SJSA1 (cell line): ENCODE measurements around the gene ARF5. TPM values are rescaled to one million over a fixed set of nuclear protein-coding genes. Genes with fewer than 3 reads are reported as not detected.

Experiments
- DNase-seq, 2 experiments: peaks; one replicate each; pipeline ENCODE4 v3.0.0-alpha.2; 2015 to 2020; ENCODE audit warnings: low spot score in 2 of 2, low read depth in 1 of 2
- H3K27ac ChIP-seq: fragments of 250-450 bp; sonication (Bioruptor Pico); 2 replicates; pipeline ENCODE4 v1.5.1; 2020; ENCODE audit warnings: mild to moderate bottlenecking, moderate library complexity
- H3K27me3 ChIP-seq: fragments of 250-450 bp; sonication (Bioruptor Pico); replicated peaks from 2 replicates; pipeline ENCODE4 v1.5.1; 2020; ENCODE audit warnings: mild to moderate bottlenecking, moderate library complexity
- H3K36me3 ChIP-seq: fragments of 250-450 bp; sonication (Bioruptor Pico); 2 replicates; pipeline ENCODE4 v1.5.1; 2020; ENCODE audit warnings: mild to moderate bottlenecking
- H3K4me1 ChIP-seq: fragments of 250-450 bp; sonication (Bioruptor Pico); replicated peaks from 2 replicates; pipeline ENCODE4 v1.6.1; 2021; ENCODE audit warnings: mild to moderate bottlenecking
- H3K4me3 ChIP-seq: fragments of 250-450 bp; sonication (Bioruptor Pico); 2 replicates; pipeline ENCODE4 v1.5.1; 2020; ENCODE audit warnings: mild to moderate bottlenecking
- H3K9me3 ChIP-seq: fragments of 250-450 bp; sonication (Bioruptor Pico); replicated peaks from 2 replicates; pipeline ENCODE4 v1.5.1; 2020; ENCODE audit warnings: mild to moderate bottlenecking
- total RNA-seq: library from RNA; depleted of rRNA; stranded (reverse); fragments of >200 nt; shearing (Covaris generic); gene quantifications from 2 replicates; pipeline ENCODE4 v1.2.3, GENCODE V29; 2014

The ARF5 gene
- total RNA-seq, 1 experiment from 2014 or later = 154 TPM

DNA sequence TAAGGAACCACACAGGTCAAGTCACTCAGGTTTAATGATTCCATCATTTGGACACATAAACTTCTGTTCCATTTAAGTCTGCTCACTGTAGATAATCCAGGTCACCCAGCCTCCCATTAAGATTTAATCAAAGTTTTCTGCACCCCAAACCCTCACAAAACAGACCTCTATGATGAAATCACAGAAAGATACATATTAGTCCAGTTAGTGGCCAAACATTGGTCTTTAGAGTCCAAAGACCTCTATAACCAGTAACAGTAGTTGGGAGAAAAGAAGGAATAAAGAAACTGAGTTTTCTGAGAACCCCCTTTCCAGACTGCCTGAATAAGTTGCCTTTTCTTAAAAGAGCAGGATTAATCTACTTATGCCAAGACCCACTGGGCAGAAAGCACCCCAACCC lies 7.6 kb upstream of the ARF5 start:
- peaks cover 20% of the 10 kb centered on the region for H3K4me1 ChIP-seq
- H3K4me3 ChIP-seq = no peak overlapping the region
- 0 out of 2 replicates have a peak, but pooled peaks cover 2% of the 10 kb centered on the region for H3K9me3 ChIP-seq
- H3K27ac ChIP-seq = no peak overlapping the region
- peaks cover 64% of the 10 kb centered on the region for H3K36me3 ChIP-seq
- no peaks in the 10 kb centered on the region for H3K27me3 ChIP-seq
- no peak for DNase-seq

DNA sequence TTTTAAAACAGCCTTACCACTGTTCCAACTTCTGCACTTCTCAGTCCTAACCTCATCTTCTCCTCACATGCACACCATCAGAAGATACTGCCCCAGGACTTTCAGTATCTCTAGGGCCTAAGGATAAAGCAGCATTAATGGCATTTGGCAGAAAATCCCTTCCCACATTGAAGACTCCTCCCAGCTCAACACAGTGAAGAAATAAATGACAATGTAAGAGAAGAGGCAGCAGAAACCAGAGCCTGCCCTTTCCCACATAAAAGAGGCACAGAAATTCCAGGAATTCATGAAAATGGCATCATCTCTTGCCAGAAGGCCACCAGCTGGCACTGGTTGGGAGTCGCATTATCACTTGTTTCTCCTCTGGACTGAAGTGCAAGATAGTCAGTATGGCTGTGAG lies 6.5 kb upstream of the ARF5 start:
- Histone ChIP-seq H3K9me3 (0 out of 2 replicates have a peak, but pooled peaks cover 3% of the 10 kb centered on the region), H3K27me3 (no peaks in the 10 kb centered on the region), H3K36me3 (peaks cover 64% of the 10 kb centered on the region), H3K4me1 (peaks cover 23% of the 10 kb centered on the region), H3K27ac (no peak overlapping the region), H3K4me3 (no peak overlapping the region)
- peak in 1 of 2 experiments; percentile 19 for DNase-seq

DNA sequence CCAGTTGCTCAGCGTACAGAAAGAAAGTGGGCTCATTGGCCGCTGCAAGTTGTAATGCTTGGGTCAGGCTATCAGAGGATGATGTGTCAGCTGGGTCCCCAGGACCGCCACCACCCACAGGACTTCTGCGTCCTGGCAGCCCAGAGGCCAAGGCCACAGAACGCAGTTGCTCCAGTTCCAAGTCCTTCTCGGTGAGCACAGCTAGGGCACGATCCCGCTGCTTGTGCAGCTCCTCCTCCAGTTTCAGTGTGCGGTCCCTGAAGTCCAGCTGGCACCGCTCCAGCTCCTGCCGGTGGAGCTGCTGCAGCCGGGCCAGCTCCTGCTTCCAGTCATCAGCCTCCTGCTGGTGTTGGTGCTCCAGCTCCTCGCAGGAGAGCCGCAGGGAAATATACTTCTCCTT lies 5.8 kb upstream of the ARF5 start:
- Histone ChIP-seq H3K27me3 (no peaks in the 10 kb centered on the region), H3K27ac (no peak overlapping the region), H3K4me3 (no peak overlapping the region), H3K36me3 (peaks cover 64% of the 10 kb centered on the region), H3K9me3 (0 out of 2 replicates have a peak, but pooled peaks cover 3% of the 10 kb centered on the region), H3K4me1 (peaks cover 23% of the 10 kb centered on the region)
- DNase-seq = no peak

DNA sequence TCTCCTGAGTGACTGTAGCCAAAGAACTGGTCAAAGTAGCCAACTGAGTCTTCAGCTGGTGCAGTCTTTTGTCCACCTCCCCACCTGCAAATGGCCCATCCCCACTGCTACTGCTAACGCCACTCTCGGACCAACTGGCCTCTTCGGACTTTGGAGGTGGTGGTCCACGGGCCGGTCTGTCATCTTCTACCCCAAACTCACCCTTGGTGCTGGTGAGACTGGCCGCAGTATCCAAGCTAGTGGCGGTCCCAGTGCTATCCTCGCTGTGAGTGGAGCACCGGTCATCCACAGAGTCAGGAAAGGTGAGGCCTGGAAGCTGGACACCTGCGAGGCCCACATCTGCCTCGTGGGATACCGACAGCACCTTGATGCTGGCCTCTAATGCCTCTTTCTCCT lies 3.6 kb upstream of the ARF5 start:
- Histone ChIP-seq H3K4me3 (peak overlapping the region; percentile 88), H3K27ac (no peak overlapping the region), H3K4me1 (peaks cover 31% of the 10 kb centered on the region), H3K36me3 (peaks cover 57% of the 10 kb centered on the region), H3K27me3 (no peaks in the 10 kb centered on the region), H3K9me3 (0 out of 2 replicates have a peak, but pooled peaks cover 3% of the 10 kb centered on the region)
- no peak for DNase-seq

DNA sequence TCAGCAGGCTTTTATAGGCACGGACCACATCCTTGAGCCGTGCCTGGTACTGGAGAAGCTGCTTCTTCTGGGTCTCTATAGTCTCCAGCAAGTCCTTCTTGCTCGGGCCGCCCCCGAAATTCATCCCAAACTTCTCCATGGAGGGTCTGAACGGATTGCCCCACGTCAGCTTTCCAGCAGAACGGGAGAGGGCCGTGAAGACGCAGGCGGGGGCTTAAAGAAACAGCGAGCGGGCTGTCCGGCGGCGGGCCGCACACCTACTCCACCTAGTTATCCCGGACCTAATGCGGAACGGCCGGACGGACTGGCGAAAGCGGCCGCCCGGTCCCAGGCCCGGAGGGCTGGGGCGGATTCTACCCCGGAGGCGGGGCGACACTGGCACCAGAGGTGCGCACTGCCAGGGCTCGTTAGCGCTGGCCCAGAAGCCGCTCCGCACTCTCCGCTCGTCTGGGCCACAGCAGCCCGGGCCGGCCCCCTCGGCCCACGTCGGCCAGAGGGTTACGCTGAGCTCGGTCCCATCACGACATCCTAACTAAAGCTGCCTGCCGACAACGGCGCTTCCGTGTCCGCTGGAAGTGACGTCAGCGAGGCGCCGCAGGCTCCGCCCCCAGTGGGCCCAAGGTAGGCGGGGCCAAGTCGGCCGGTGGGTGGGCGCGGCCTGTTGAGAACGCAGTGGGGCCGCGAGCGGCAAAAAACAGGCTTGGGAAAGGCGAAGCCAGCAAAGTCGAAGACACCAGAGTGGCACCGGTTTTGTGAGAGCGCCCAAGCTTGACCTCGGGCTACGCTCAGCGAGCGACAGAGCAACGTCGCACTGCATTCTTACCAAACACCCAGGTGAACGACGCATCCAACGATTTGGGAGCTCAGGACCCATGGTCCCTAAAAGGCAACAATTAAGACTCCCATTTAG lies 2.9 kb upstream of the ARF5 start, which contains the start of gene GCC1:
GCC1 (minus strand) TSS at position 553 of the 910 bp plus-strand sequence; CDS start at position 139, 414 bp downstream.
- Histone ChIP-seq H3K4me1 (peaks cover 31% of the 10 kb centered on the region), H3K27me3 (no peaks in the 10 kb centered on the region), H3K36me3 (peaks cover 55% of the 10 kb centered on the region), H3K4me3 (peak within 1 kb of the TSS; percentile 88), H3K9me3 (0 out of 2 replicates have a peak, but pooled peaks cover 3% of the 10 kb centered on the region), H3K27ac (peak within 1 kb of the TSS; percentile 65)
- peak; percentile 81 to 89 for DNase-seq

DNA sequence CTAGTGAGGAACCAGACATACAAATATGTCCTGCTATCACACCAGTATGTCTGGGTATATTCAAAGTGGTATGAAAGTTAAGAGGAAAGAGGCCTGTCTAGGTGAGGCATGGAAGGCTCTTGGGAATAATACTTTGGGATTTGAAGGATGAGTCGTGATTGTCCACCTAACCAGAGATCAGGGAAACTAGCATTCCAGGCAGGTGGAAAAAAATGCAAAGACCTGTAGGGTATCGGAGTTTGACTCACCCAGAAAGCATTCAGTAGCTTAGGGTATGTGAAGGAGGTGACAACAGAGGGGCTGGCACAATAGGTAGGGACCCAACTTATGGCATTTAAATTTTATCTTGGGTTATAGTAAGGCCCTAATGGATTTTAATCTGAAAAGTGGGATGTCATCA lies 1.9 kb upstream of the ARF5 start:
- no peak overlapping the region for H3K27ac ChIP-seq
- no peaks in the 10 kb centered on the region for H3K27me3 ChIP-seq
- H3K36me3 ChIP-seq = peaks cover 54% of the 10 kb centered on the region
- DNase-seq = no peak
- H3K4me3 ChIP-seq = no peak overlapping the region
- 0 out of 2 replicates have a peak, but pooled peaks cover 3% of the 10 kb centered on the region for H3K9me3 ChIP-seq
- H3K4me1 ChIP-seq = peaks cover 31% of the 10 kb centered on the region

DNA sequence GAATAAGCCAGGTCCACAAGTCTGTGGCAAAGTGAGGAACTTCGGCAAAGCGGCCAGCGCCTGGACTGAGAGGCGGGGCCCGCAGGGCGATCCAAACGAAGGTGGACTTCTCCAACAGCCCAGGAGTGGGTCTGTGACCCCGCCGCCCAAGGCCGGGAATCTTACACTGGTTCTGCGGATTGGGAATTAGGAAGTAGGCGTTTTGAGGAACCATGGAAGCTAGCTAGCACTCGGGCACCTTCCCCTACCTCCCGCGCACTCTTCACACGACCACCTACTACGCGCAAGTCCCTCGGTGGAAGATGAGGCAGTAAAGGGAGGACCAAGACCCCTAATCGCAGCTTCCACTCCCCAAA lies 570 bp upstream of the ARF5 start:
- Histone ChIP-seq H3K27me3 (no peaks in the 10 kb centered on the region), H3K9me3 (0 out of 2 replicates have a peak, but pooled peaks cover 3% of the 10 kb centered on the region), H3K4me3 (peak overlapping the region; percentile 92), H3K4me1 (peaks cover 31% of the 10 kb centered on the region), H3K27ac (no peak overlapping the region), H3K36me3 (peaks cover 41% of the 10 kb centered on the region)
- DNase-seq = no peak

DNA sequence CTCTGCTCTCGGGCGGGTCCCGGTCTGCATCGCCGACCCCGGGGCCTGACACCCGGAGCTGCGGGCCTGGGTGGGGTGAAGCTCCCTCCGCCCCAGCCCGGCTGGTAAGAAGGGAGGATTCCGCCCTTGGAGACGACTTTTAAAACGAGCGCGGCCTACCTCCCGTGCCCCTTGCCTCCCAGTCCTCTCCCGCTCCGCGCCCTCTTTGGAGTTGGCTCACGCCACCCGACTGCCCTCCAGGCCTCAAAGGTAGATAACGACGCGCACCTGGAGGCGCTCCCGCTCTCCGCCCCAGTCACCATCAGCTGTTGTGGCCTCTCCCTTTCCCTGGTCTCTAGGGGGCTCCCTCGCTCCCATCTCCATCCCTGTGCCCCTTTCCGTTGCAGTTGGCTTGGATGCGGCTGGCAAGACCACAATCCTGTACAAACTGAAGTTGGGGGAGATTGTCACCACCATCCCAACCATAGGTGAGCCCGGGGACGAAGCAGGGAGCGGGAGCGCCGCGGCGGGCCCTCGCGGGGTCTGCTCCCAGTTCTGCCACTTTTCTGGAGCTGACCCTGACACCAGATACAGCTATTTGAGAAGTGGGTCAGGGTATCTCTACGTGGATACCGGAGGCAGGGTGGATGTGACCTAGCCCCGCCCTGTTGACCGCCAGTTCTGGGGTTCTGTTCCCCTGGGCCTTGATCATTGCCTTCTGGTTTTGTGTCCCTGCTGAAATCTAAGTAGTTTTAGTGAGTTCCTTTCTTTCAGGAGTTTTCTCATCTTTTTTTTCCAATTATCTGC lies 679 bp downstream of the ARF5 start:
- peak; percentile 70 to 75 for DNase-seq
- Histone ChIP-seq H3K9me3 (0 out of 2 replicates have a peak, but pooled peaks cover 3% of the 10 kb centered on the region), H3K27me3 (no peaks in the 10 kb centered on the region), H3K4me1 (peaks cover 27% of the 10 kb centered on the region), H3K27ac (peak overlapping the region; percentile 52), H3K4me3 (peak overlapping the region; percentile 92), H3K36me3 (peaks cover 30% of the 10 kb centered on the region)

DNA sequence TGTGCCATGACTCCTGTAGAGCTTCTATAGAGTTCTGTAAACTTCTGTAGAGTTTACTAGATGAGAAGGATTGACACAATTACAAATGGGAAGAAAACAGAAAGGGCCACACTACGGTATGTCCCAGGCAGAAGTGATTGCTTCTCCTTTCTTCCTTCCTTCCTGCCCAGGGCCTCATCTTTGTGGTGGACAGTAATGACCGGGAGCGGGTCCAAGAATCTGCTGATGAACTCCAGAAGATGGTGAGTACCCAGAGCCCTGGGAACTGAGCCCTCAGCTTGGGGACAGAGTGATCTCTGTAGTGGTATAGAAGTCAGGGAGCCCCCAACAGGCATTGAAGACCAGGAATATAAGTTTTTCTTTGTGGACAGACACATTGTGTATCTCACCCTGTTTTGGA lies 1.7 kb downstream of the ARF5 start:
- peaks cover 27% of the 10 kb centered on the region for H3K36me3 ChIP-seq
- no peak for DNase-seq
- peaks cover 17% of the 10 kb centered on the region for H3K4me1 ChIP-seq
- H3K4me3 ChIP-seq = no peak overlapping the region
- no peak overlapping the region for H3K27ac ChIP-seq
- 0 out of 2 replicates have a peak, but pooled peaks cover 3% of the 10 kb centered on the region for H3K9me3 ChIP-seq
- no peaks in the 10 kb centered on the region for H3K27me3 ChIP-seq

DNA sequence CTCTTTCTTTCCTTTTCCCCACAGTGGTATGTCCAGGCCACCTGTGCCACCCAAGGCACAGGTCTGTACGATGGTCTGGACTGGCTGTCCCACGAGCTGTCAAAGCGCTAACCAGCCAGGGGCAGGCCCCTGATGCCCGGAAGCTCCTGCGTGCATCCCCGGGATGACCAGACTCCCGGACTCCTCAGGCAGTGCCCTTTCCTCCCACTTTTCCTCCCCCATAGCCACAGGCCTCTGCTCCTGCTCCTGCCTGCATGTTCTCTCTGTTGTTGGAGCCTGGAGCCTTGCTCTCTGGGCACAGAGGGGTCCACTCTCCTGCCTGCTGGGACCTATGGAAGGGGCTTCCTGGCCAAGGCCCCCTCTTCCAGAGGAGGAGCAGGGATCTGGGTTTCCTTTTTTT lies 3.0 kb downstream of the ARF5 start:
- Histone ChIP-seq H3K4me1 (peaks cover 12% of the 10 kb centered on the region), H3K4me3 (no peak overlapping the region), H3K27ac (no peak overlapping the region), H3K27me3 (0 out of 2 replicates have a peak, but pooled peaks cover 2% of the 10 kb centered on the region), H3K36me3 (peaks cover 21% of the 10 kb centered on the region), H3K9me3 (no peaks in the 10 kb centered on the region)
- no peak for DNase-seq

DNA sequence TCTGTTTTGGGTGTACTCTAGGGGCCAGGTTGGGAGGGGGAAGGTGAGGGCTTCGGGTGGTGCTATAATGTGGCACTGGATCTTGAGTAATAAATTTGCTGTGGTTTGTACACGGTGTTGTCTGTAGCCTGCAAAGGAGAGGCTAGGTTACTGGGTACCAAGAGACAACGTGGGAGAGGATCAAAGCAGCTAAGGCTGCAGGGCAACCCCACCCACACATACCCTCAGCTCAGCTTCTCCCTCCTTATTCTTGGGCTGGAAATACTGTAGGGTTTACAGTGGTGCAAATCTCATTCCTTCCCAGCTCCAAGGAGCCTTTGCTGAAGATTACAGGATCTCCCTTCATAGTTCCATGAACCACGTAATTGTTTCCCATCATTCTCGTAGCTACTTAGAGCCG lies 3.4 kb downstream of the ARF5 start:
- peaks cover 21% of the 10 kb centered on the region for H3K36me3 ChIP-seq
- H3K9me3 ChIP-seq = no peaks in the 10 kb centered on the region

DNA sequence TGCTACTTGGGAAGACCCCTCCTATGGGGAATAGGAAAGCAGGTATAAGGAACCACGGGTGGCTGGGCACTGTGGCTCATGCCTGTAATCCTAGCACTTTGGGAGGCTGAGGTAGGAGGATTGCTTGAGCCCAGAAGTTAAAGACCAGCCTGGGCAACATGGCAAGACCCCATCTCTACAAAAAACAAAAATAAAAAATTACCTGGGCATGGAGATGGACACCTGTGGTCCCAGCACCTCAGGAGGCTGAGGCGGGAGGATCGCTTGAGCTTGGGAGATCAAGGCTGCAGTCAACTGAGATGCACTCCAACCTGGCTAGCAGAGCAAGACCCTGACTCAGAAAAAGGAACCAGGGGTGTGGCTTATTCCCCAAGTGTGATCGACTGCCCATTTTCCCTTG lies 4.3 kb downstream of the ARF5 start:
- Histone ChIP-seq H3K36me3 (peaks cover 21% of the 10 kb centered on the region), H3K27ac (no peak overlapping the region), H3K4me1 (peaks cover 11% of the 10 kb centered on the region), H3K4me3 (no peak overlapping the region), H3K9me3 (0 out of 2 replicates have a peak, but pooled peaks cover 3% of the 10 kb centered on the region), H3K27me3 (0 out of 2 replicates have a peak, but pooled peaks cover 8% of the 10 kb centered on the region)
- no peak for DNase-seq

More for the DNA sequence above, 3.4 kb downstream of the ARF5 start:
- H3K4me1 ChIP-seq = peaks cover 12% of the 10 kb centered on the region
- no peak overlapping the region for H3K4me3 ChIP-seq
- DNase-seq = no peak
- 0 out of 2 replicates have a peak, but pooled peaks cover 2% of the 10 kb centered on the region for H3K27me3 ChIP-seq
- H3K27ac ChIP-seq = no peak overlapping the region

DNA sequence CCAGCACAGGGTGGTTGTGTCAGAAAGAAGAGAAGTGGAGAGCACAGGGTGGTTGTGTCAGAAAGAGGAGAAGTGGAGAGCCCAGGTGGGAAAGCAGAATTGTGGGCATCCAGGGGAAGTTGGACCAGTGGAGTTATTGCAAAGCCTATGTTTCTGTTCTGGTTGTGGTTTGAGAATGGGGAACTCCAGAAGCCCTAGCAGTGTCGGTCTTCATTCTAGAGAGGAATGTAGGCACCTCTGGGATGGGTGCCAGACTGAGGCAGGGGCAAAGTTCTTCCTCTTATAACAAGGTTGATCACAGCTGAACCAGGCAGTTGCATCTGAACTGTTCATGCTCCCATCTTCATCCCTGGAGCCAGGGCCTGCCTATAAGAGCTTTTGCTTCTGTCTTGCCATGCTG lies 6.3 kb downstream of the ARF5 start:
- Histone ChIP-seq H3K9me3 (0 out of 2 replicates have a peak, but pooled peaks cover 3% of the 10 kb centered on the region), H3K27ac (no peak overlapping the region), H3K36me3 (peaks cover 16% of the 10 kb centered on the region), H3K27me3 (0 out of 2 replicates have a peak, but pooled peaks cover 8% of the 10 kb centered on the region), H3K4me3 (no peak overlapping the region), H3K4me1 (no peaks in the 10 kb centered on the region; the same call in 1 of the 2 replicates)
- DNase-seq = no peak
